Activated CD8-positive, alpha-beta T cell treated with anti-CD3 and anti-CD28 coated beads, Interleukin-2, amount 10 ng/mL, durations not matched to agents 7 days and 5 days (primary cell): Measurements from ENCODE around the gene NLRC5. TPM values are rescaled to one million over a fixed set of nuclear protein-coding genes. Genes with fewer than 3 reads are reported as not detected.
A peak's percentile ranks its signal among the peaks of the same experiment; 100 is the strongest.

Experiments
- ATAC-seq: fragments of 150-1000 bp; cut with Tn5 transposase; one replicate; pipeline ENCODE4 v1.10.0; 2021; ENCODE audit warnings: moderate library complexity
- CTCF ChIA-PET: fragments of 350-600 bp; sonication (Branson Sonifier 250); formaldehyde crosslinking; loops from one replicate; lab custom pipeline; 2021; ENCODE audit warnings: antibody characterized with exemption; lab: Charles Lee
- POLR2A ChIA-PET: fragments of 350-600 bp; sonication (Branson Sonifier 250); formaldehyde crosslinking; loops from one replicate; lab custom pipeline; 2021; ENCODE audit warnings: antibody characterized with exemption; lab: Charles Lee
- DNase-seq: peaks from one replicate; pipeline ENCODE4 v3.0.0-alpha.2; 2020
- H3K27ac Mint-ChIP-seq: one replicate; pipeline ENCODE4 v1.8.0; 2021; ENCODE audit warnings: mild to moderate bottlenecking, mixed read lengths
- H3K27me3 Mint-ChIP-seq: one replicate; pipeline ENCODE4 v1.8.0; 2021; ENCODE audit warnings: low read depth, mixed read lengths
- H3K36me3 Mint-ChIP-seq: one replicate; pipeline ENCODE4 v1.8.0; 2021; ENCODE audit warnings: low read depth, mixed read lengths
- H3K4me1 Mint-ChIP-seq: one replicate; pipeline ENCODE4 v1.8.0; 2021; ENCODE audit warnings: low read depth, mixed read lengths
- H3K4me3 Mint-ChIP-seq: one replicate; pipeline ENCODE4 v1.8.0; 2021; ENCODE audit warnings: mild to moderate bottlenecking, mixed read lengths
- H3K9me3 Mint-ChIP-seq: one replicate; pipeline ENCODE4 v1.8.0; 2022; ENCODE audit warnings: mixed read lengths; ENCODE audit not compliant: insufficient read depth
- total RNA-seq, 2 experiments: library from RNA; stranded (reverse); gene quantifications; one replicate each; pipeline ENCODE4 v1.2.3, GENCODE V29; 2021

The NLRC5 gene
- total RNA-seq, 2 experiments from 2014 or later, result 280 to 291 TPM

- CTCF ChIA-PET, result interaction anchor here (0.7 to 4.9 kb wide), 6 partner anchors 12 to 200 kb away, joined by 3 to 35 read pairs (median 5); no protein-coding TSS in a partner anchor
- no peaks in the 10 kb centered on the region for H3K9me3 Mint-ChIP-seq
- H3K4me3 Mint-ChIP-seq, result peak overlapping the region; percentile 68
- H3K36me3 Mint-ChIP-seq, result peaks cover 82% of the 10 kb centered on the region
- no peak for DNase-seq
- peaks cover 66% of the 10 kb centered on the region for H3K4me1 Mint-ChIP-seq
- POLR2A ChIA-PET, result interaction anchor here (1.0 to 7.6 kb wide), 4 partner anchors 10 to 48 kb away, joined by 4 to 58 read pairs (median 10); no protein-coding TSS in a partner anchor
- ATAC-seq, result no peak
- H3K27me3 Mint-ChIP-seq, result no peaks in the 10 kb centered on the region
- peak overlapping the region; percentile 64 for H3K27ac Mint-ChIP-seq
Measured at GRCh38 chr16:56993204-56993603, 3.8 kb downstream of the NLRC5 start.

DNA sequence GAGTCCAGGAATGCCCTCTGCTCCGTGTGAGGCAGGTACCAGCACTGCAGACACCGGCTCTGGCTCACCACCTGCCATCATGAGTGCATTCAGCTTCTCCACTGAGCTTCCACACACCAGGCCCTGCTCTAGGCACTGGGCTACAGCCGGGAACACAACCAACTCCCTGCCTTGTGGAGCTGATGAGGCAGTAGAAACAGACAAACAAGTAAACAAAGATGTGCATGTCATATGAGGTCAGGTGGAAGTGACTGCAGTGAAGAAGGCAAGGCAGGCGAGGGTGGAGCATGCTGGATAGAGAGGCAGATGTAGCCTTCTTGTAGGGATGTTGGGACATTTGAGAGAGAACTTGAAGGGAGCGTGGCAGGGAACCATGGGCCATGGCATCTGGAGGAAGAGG, 5.0 kb downstream of the NLRC5 start:
- peak overlapping the region; percentile 68 for H3K4me3 Mint-ChIP-seq
- H3K4me1 Mint-ChIP-seq, result peaks cover 75% of the 10 kb centered on the region
- no peaks in the 10 kb centered on the region for H3K27me3 Mint-ChIP-seq
- ChIA-PET POLR2A (interaction anchor here (0.6 to 7.6 kb wide), 7 partner anchors 11 to 814 kb away, joined by 3 to 58 read pairs (median 4); partner anchors contain the start of gene HERPUD1), CTCF (interaction anchor here (1.8 to 4.9 kb wide), 5 partner anchors 11 to 47 kb away, joined by 6 to 35 read pairs (median 9); no protein-coding TSS in a partner anchor)
- DNase-seq (no peak), ATAC-seq (peak; percentile 3)
- H3K9me3 Mint-ChIP-seq, result no peaks in the 10 kb centered on the region
- H3K36me3 Mint-ChIP-seq, result peaks cover 84% of the 10 kb centered on the region
- H3K27ac Mint-ChIP-seq, result peak overlapping the region; percentile 68

- CTCF ChIA-PET, result interaction anchor here (0.8 to 4.9 kb wide), 9 partner anchors 10 to 90 kb away, joined by 3 to 35 read pairs (median 9); no protein-coding TSS in a partner anchor
- peaks cover 85% of the 10 kb centered on the region for H3K4me1 Mint-ChIP-seq
- H3K27ac Mint-ChIP-seq, result peak overlapping the region; percentile 68
- peak overlapping the region; percentile 68 for H3K4me3 Mint-ChIP-seq
- ATAC-seq (no peak), DNase-seq (no peak)
- peaks cover 81% of the 10 kb centered on the region for H3K36me3 Mint-ChIP-seq
- no peaks in the 10 kb centered on the region for H3K9me3 Mint-ChIP-seq
- no peaks in the 10 kb centered on the region for H3K27me3 Mint-ChIP-seq
- POLR2A ChIA-PET, result interaction anchor here (0.6 to 7.6 kb wide), 7 partner anchors 12 to 64 kb away, joined by 3 to 58 read pairs (median 5); partner anchors contain the start of gene HERPUD1
Measured at GRCh38 chr16:56995136-56995805, 5.9 kb downstream of the NLRC5 start.

GRCh38 chr16:56997264-56997663, 7.9 kb downstream of the NLRC5 start:
- CTCF ChIA-PET, result interaction anchor here (0.9 to 2.4 kb wide), 3 partner anchors 10 to 45 kb away, joined by 3 to 9 read pairs (median 4); no protein-coding TSS in a partner anchor
- peaks cover 93% of the 10 kb centered on the region for H3K4me1 Mint-ChIP-seq
- no peaks in the 10 kb centered on the region for H3K27me3 Mint-ChIP-seq
- DNase-seq, result no peak
- H3K27ac Mint-ChIP-seq, result peak overlapping the region; percentile 82
- H3K4me3 Mint-ChIP-seq, result no peak overlapping the region
- POLR2A ChIA-PET, result interaction anchor here (3.1 to 7.6 kb wide), 2 partner anchors 8 to 10 kb away, joined by 38 to 58 read pairs; partner anchors contain the start of gene NLRC5
- H3K36me3 Mint-ChIP-seq, result peaks cover 80% of the 10 kb centered on the region
- no peaks in the 10 kb centered on the region for H3K9me3 Mint-ChIP-seq
- ATAC-seq, result no peak

- no peak overlapping the region for H3K4me3 Mint-ChIP-seq
Measured at GRCh38 chr16:56997931-56998330, 8.6 kb downstream of the NLRC5 start.

GRCh38 chr16:56998352-56998751, 9.0 kb downstream of the NLRC5 start:
- no peak for ATAC-seq
- no peak overlapping the region for H3K4me3 Mint-ChIP-seq
- H3K27me3 Mint-ChIP-seq, result no peaks in the 10 kb centered on the region
- H3K27ac Mint-ChIP-seq, result no peak overlapping the region
- H3K4me1 Mint-ChIP-seq, result peaks cover 94% of the 10 kb centered on the region
- H3K36me3 Mint-ChIP-seq, result peaks cover 81% of the 10 kb centered on the region
- no peaks in the 10 kb centered on the region for H3K9me3 Mint-ChIP-seq
- POLR2A ChIA-PET, result interaction anchor here (0.6 to 7.6 kb wide), 4 partner anchors 9 to 24 kb away, joined by 3 to 58 read pairs (median 22); partner anchors contain the start of gene NLRC5
- no peak for DNase-seq
- CTCF ChIA-PET, result interaction anchor here (0.7 to 1.4 kb wide), 4 partner anchors 9 to 43 kb away, joined by 3 to 7 read pairs (median 4); no protein-coding TSS in a partner anchor

More at GRCh38 chr16:56997931-56998330, 8.6 kb downstream of the NLRC5 start:
- CTCF ChIA-PET, result interaction anchor here (0.7 to 1.1 kb wide), 3 partner anchors 10 to 44 kb away, joined by 3 to 4 read pairs (median 3); no protein-coding TSS in a partner anchor
- H3K27me3 Mint-ChIP-seq, result no peaks in the 10 kb centered on the region
- ATAC-seq, result no peak
- peaks cover 81% of the 10 kb centered on the region for H3K36me3 Mint-ChIP-seq
- H3K4me1 Mint-ChIP-seq, result peaks cover 94% of the 10 kb centered on the region
- DNase-seq, result no peak
- H3K9me3 Mint-ChIP-seq, result no peaks in the 10 kb centered on the region
- peak overlapping the region; percentile 82 for H3K27ac Mint-ChIP-seq
- POLR2A ChIA-PET, result interaction anchor here (0.6 to 7.6 kb wide), 3 partner anchors 9 to 13 kb away, joined by 3 to 58 read pairs (median 38); partner anchors contain the start of gene NLRC5

GRCh38 chr16:56998861-56999260, 9.5 kb downstream of the NLRC5 start:
- Mint-ChIP-seq H3K4me3 (peak overlapping the region; percentile 52), H3K36me3 (peaks cover 81% of the 10 kb centered on the region), H3K27me3 (no peaks in the 10 kb centered on the region), H3K4me1 (peaks cover 94% of the 10 kb centered on the region), H3K9me3 (no peaks in the 10 kb centered on the region), H3K27ac (peak overlapping the region; percentile 92)
- DNase-seq (no peak), ATAC-seq (no peak)
- CTCF ChIA-PET, result interaction anchor here (1.1 to 1.8 kb wide), 4 partner anchors 11 to 46 kb away, joined by 4 to 7 read pairs (median 7); no protein-coding TSS in a partner anchor
- POLR2A ChIA-PET, result interaction anchor here (1.3 to 3.1 kb wide), 4 partner anchors 10 to 23 kb away, joined by 5 to 38 read pairs (median 11); partner anchors contain the start of gene NLRC5

- Mint-ChIP-seq H3K36me3 (peaks cover 81% of the 10 kb centered on the region), H3K27ac (peak overlapping the region; percentile 92), H3K27me3 (no peaks in the 10 kb centered on the region), H3K4me3 (peak overlapping the region; percentile 52), H3K4me1 (peaks cover 94% of the 10 kb centered on the region), H3K9me3 (no peaks in the 10 kb centered on the region)
- POLR2A ChIA-PET, result interaction anchor here (0.7 to 3.1 kb wide), 7 partner anchors 10 to 39 kb away, joined by 3 to 38 read pairs (median 5); partner anchors contain the start of gene NLRC5
- DNase-seq (no peak), ATAC-seq (peak; percentile 41)
- CTCF ChIA-PET, result interaction anchor here (1.1 to 1.8 kb wide), 5 partner anchors 11 to 46 kb away, joined by 4 to 7 read pairs (median 7); no protein-coding TSS in a partner anchor
Measured at GRCh38 chr16:56999409-57000270, 10.3 kb downstream of the NLRC5 start.

DNA sequence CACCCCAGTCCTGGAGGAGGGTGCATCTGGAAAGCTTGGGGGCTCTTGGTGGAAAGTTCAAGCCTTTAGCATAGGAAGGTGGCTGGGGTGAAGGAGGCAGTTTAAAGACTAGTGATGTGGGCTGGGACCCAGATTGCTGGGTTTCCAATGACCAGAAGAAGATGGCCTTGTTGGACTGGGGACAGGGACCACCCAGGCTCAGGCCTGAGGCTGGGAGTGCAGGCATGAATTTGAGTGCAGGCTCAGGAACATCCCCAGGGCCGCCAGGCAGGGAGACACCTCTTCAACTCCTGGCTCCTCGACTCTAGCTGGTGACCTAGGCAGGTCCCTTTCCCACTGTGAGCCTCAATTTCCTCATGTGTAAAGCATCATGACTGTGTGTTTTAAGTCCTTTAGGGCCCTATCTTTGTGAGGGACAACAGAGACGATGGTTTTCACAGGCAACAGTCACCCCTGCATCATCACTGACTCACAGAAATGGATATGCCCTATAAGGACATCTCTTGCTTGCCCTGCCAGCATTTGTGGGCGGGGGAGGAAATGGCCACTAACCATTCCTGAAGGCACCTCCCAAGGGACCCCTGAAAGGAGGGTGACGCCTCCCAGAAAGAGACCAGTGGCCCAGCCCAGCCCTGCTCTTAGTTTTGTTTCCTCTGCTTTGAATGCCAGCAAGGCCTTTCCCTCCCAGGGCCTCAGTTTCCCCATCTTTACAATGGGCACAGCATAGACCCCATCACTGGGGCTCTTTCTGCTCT, 11.1 kb downstream of the NLRC5 start:
- no peaks in the 10 kb centered on the region for H3K27me3 Mint-ChIP-seq
- peaks cover 85% of the 10 kb centered on the region for H3K36me3 Mint-ChIP-seq
- H3K4me1 Mint-ChIP-seq, result peaks cover 93% of the 10 kb centered on the region
- H3K27ac Mint-ChIP-seq, result peak overlapping the region; percentile 92
- DNase-seq, result peak; percentile 58
- CTCF ChIA-PET, result interaction anchor here (1.1 to 1.8 kb wide), 4 partner anchors 10 to 45 kb away, joined by 4 to 7 read pairs (median 6); no protein-coding TSS in a partner anchor
- ATAC-seq, result peak; percentile 45
- no peaks in the 10 kb centered on the region for H3K9me3 Mint-ChIP-seq
- POLR2A ChIA-PET, result interaction anchor here (0.7 to 3.1 kb wide), 7 partner anchors 10 to 38 kb away, joined by 3 to 38 read pairs (median 5); partner anchors contain the start of gene NLRC5
- peak overlapping the region; percentile 52 for H3K4me3 Mint-ChIP-seq

- POLR2A ChIA-PET, result interaction anchor here (2.2 kb wide), 1 partner anchor 9 kb away, joined by 16 read pairs; no protein-coding TSS in a partner anchor
- H3K36me3 Mint-ChIP-seq, result peaks cover 84% of the 10 kb centered on the region
- peaks cover 93% of the 10 kb centered on the region for H3K4me1 Mint-ChIP-seq
- H3K27ac Mint-ChIP-seq, result peak overlapping the region; percentile 92
- H3K27me3 Mint-ChIP-seq, result no peaks in the 10 kb centered on the region
- CTCF ChIA-PET, result no interaction called here
- DNase-seq (no peak), ATAC-seq (no peak)
- H3K9me3 Mint-ChIP-seq, result no peaks in the 10 kb centered on the region
- H3K4me3 Mint-ChIP-seq, result peak overlapping the region; percentile 46
Measured at GRCh38 chr16:57001026-57001679, 11.8 kb downstream of the NLRC5 start.
